ENCODE measurements around the gene FAM32A. TPM values are rescaled to one million over a fixed set of nuclear protein-coding genes. Genes with fewer than 3 reads are reported as not detected.
"Not testable (repeated sequence)": the region's sequence is repeated elsewhere in the genome, so short reads cannot be mapped to it uniquely, and the experiment has no call there.

The FAM32A gene
- total RNA-seq, 1 experiment from 2014 or later = 95.1 TPM

DNA sequence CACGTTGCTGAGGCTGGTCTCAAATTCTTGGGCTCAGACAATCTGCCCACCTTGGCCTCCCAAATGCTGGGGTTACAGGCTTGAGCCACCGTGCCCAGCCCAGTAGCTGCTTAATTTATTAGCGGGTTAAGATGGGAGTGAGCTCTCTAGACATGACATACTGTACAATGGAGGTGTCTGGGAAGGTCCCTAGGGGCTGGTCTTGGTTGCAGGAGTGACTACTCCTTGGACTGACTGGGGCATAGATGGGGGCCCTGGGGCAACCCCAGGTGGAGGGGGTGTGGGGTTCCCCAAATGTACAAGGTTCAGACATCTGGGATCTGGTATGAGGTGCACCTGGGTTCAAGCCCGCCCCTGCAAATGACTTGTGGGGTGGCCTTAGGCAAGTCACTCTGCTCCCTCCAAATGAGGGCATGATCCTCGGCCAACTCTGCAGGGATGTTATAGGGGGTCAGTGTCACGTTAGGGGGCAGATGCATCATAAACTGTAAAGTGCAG, 24.7 kb upstream of the FAM32A start:
- in situ Hi-C loops (cut with HindIII; ENCODE audit: low pct_unique_long_range_greater_than_20kb, low sequenced_read_pairs) = no loop called here
- DNase-seq (ENCODE audit: low read depth, low spot score) = no peak

DNA sequence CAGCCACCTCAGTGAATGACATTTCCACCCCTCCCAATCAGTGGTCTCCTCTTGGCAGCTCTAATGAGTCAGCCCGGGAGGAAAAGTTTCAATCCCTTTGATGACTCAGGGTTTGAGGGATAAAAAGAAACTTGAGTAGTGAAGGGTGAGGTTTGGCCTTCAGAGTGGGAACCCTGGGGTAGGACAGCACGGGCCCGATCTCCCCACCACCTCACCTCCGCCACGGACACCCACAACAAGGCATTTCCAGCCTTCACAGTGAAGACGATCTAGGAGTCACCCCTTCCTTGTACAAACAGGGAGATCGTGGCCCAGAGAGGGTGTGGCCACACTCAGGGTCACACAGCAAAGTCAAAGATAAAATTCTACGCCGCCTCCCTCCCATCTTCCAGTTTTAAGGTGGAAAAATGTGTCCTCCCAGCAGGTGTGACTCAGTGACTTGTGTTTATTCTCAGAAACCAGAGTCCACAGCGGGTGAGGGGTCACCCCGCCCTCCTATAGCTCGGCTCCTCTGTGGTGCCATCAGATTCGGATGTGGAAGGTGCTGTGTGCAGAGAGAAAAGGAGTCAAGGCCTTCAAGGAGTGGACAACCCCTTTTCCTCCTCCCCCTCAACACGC, 24.2 kb upstream of the FAM32A start:
- no peak for DNase-seq (ENCODE audit: low read depth, low spot score)
- in situ Hi-C loops (cut with HindIII; ENCODE audit: low pct_unique_long_range_greater_than_20kb, low sequenced_read_pairs) = no loop called here

DNA sequence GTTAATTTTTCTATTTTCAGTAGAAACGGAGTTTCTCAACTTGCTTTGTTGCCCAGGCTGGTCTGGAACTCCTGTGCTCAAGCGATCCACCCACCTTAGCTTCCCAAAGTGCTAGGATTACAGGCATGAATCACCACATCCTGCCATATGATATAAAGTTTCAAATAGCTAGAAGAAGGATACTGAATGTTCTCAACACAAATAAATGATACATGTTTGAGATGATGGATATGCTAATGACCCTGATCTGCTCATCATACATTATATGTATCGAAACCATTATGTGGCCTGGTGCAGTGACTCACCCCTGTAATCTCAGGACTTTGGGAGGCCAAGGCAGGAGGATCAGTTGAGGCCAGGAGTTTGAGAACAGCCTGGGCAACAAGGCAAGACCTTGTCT, 23.4 kb upstream of the FAM32A start:
- in situ Hi-C loops (cut with HindIII; ENCODE audit: low pct_unique_long_range_greater_than_20kb, low sequenced_read_pairs) = no loop called here
- DNase-seq (ENCODE audit: low read depth, low spot score) = no peak

GRCh38 chr19:16164222-16164890, 20.9 kb upstream of the FAM32A start:
- in situ Hi-C loops (cut with HindIII; ENCODE audit: low pct_unique_long_range_greater_than_20kb, low sequenced_read_pairs) = no loop called here
- DNase-seq (ENCODE audit: low read depth, low spot score) = no peak

DNA sequence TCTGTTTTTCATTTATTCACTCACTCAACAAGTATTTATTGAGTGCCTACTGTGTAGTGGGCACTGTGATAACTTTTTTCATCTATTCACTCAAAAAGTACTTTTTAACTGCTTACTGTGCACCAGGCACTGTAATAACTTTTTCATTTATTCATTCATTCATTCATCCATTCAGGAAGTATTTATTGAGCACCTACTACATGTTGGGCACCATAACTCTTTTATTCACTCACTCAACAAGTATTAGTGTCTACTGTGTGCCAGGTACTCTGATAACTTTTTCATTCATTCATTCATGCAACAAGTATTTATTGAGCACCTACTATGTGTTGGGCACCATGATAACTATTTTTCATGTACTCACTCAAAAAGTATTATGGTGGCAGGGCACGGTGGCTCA, 18.8 kb upstream of the FAM32A start:
- in situ Hi-C loops (cut with HindIII; ENCODE audit: low pct_unique_long_range_greater_than_20kb, low sequenced_read_pairs) = no loop called here
- no peak for DNase-seq (ENCODE audit: low read depth, low spot score)

DNA sequence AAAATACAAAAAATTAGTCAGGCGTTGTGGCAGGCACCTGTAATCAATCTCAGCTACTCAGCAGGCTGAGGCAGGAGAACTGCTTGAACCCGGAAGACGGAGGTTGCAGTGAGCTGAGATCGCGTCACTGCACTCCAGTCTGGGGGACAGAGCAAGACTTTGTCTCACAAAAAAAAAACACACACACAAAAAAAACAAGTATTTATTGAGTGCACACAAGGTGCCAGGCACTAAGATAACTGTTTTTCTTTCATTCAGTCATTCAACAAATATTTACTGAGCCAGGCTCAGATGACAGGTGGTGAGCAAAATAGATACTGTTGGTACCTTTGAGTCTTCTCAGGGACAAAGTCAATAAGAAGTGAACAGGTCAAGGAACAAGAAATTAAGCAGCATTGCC, 18.2 kb upstream of the FAM32A start:
- DNase-seq (ENCODE audit: low read depth, low spot score) = no peak
- in situ Hi-C loops (cut with HindIII; ENCODE audit: low pct_unique_long_range_greater_than_20kb, low sequenced_read_pairs) = no loop called here

DNA sequence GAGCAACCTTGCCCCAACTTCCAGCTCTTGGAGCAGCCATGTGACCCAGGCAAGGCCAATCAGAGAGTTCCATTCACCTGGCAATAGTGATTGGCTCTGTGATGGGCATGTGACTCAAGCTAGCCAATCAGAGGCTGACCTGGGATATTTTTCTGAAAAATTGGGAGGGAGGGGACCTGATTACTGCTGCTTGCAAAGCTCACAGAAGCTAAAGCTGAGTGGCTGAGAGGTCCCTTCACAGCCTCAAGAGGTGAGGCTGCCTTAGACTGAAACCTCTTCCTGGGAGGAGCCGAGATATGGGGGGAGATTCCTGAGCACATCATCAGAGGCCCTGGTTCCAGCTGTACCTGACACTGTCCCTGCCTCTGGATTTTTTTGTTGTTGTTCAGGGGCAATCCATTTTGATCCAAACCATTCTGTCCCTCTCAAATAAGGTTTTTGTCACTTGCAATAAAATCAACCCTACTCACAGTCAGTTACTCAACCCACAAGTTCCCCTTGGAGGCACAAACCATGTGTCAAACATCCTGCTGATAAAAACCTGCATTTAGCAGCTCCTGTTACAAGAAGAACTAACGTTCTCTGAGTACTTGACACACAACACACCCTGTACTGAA, 16.6 kb upstream of the FAM32A start:
- in situ Hi-C loops (cut with HindIII; ENCODE audit: low pct_unique_long_range_greater_than_20kb, low sequenced_read_pairs) = no loop called here
- no peak for DNase-seq (ENCODE audit: low read depth, low spot score)

- DNase-seq (ENCODE audit: low read depth, low spot score) = no peak
- in situ Hi-C loops (cut with HindIII; ENCODE audit: low pct_unique_long_range_greater_than_20kb, low sequenced_read_pairs) = no loop called here
These were observed 15.1 kb upstream of the FAM32A start for GRCh38 chr19:16170134-16170533.

GRCh38 chr19:16175954-16176353, 9.3 kb upstream of the FAM32A start:
- no peak for DNase-seq (ENCODE audit: low read depth, low spot score)
- in situ Hi-C loops (cut with HindIII; ENCODE audit: low pct_unique_long_range_greater_than_20kb, low sequenced_read_pairs) = no loop called here

GRCh38 chr19:16178866-16179265, 6.3 kb upstream of the FAM32A start:
- DNase-seq (ENCODE audit: low read depth, low spot score); in situ Hi-C loops (cut with HindIII; ENCODE audit: low pct_unique_long_range_greater_than_20kb, low sequenced_read_pairs): not testable (repeated sequence)

GRCh38 chr19:16180611-16181010, 4.6 kb upstream of the FAM32A start:
- no peak for DNase-seq (ENCODE audit: low read depth, low spot score)
- in situ Hi-C loops (cut with HindIII; ENCODE audit: low pct_unique_long_range_greater_than_20kb, low sequenced_read_pairs) = no loop called here

GRCh38 chr19:16184665-16185122, 516 bp upstream of the FAM32A start:
- DNase-seq (ENCODE audit: low read depth, low spot score) = no peak
- in situ Hi-C loops (cut with HindIII; ENCODE audit: low pct_unique_long_range_greater_than_20kb, low sequenced_read_pairs) = no loop called here

DNA sequence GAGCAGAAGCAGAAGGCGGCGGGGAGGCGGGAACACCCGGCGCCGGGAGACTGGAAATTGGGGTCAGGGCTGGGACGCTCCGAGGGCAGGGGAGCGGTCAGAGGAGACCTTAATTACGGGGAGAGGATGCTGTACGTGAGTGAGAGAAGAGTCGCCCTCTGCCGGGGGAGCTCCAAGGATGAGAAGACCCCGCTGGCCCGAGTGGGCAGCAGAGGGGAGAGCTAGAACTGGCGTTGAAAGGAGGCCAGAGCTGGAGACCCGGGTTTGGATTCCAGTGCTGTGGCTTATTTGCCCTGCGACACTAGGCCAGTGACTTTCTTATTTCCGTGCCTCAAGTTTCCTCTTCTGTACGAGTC, 536 bp downstream of the FAM32A start:
- peak; percentile 36 for DNase-seq (ENCODE audit: low read depth, low spot score)
- in situ Hi-C loops (cut with HindIII; ENCODE audit: low pct_unique_long_range_greater_than_20kb, low sequenced_read_pairs) = no loop called here

DNA sequence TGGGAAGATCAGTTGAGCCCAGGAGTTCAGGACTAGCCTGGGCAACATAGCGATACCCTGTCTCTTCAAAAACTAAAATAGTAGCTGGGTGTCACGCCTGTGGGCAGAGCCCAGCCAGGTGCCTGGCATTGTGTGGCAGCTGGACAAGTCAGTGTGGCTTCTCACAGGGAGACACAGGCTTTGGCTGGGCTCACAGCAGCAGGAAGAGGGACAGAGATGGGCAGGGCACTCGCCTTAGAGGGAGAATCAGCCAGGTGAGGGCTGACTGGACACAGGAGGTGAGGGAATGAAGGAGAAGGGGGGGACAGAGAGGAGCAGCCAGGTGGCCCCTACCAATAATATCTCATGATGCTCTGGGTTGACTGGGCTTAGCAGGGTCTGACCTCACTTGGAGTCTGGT, 3.3 kb downstream of the FAM32A start:
- DNase-seq (ENCODE audit: low read depth, low spot score) = no peak
- in situ Hi-C loops (cut with HindIII; ENCODE audit: low pct_unique_long_range_greater_than_20kb, low sequenced_read_pairs) = no loop called here

- in situ Hi-C loops (cut with HindIII; ENCODE audit: low pct_unique_long_range_greater_than_20kb, low sequenced_read_pairs) = no loop called here
- DNase-seq (ENCODE audit: low read depth, low spot score) = no peak
These were observed 5.0 kb downstream of the FAM32A start for GRCh38 chr19:16190198-16190597.

DNA sequence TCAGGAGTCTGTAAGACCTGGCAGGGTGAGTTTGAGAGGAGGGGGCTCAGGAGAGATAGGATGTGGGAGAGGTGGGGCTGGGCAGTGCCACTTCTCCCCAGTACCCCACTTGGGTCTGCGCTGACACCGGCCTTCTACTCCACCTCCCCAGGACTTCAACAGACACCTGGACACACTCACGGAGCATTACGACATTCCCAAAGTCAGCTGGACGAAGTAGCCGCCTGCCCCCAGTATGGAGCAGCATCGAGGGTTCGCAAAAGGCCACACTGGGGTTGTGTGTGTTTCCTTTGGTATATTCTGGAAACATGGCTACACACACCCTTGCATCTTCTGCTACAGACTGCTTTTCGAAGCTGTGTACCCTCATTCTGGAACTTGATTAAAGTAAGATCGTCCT, 5.5 kb downstream of the FAM32A start:
- in situ Hi-C loops (cut with HindIII; ENCODE audit: low pct_unique_long_range_greater_than_20kb, low sequenced_read_pairs) = no loop called here
- DNase-seq (ENCODE audit: low read depth, low spot score) = no peak

- no peak for DNase-seq (ENCODE audit: low read depth, low spot score)
- in situ Hi-C loops (cut with HindIII; ENCODE audit: low pct_unique_long_range_greater_than_20kb, low sequenced_read_pairs) = no loop called here
These were observed 6.2 kb downstream of the FAM32A start for GRCh38 chr19:16191216-16191908.

GRCh38 chr19:16193466-16193865, 8.3 kb downstream of the FAM32A start:
- in situ Hi-C loops (cut with HindIII; ENCODE audit: low pct_unique_long_range_greater_than_20kb, low sequenced_read_pairs) = no loop called here
- no peak for DNase-seq (ENCODE audit: low read depth, low spot score)
